Activated CD8-positive, alpha-beta memory T cell treated with anti-CD3 and anti-CD28 coated beads, Interleukin-2, amount 10 ng/mL, durations not matched to agents 7 days and 5 days (primary cell): ENCODE results near the gene UVRAG. TPM values are rescaled to one million over a fixed set of nuclear protein-coding genes. Genes with fewer than 3 reads are reported as not detected.

Experiments used
- ATAC-seq: fragments of 150-1000 bp; cut with Tn5 transposase; one replicate; pipeline ENCODE4 v1.10.0; 2021; ENCODE audit warnings: moderate library complexity
- CTCF ChIA-PET: fragments of 350-600 bp; sonication (Branson Sonifier 250); formaldehyde crosslinking; loops from one replicate; lab custom pipeline; 2021; ENCODE audit warnings: antibody characterized with exemption; lab: Charles Lee
- DNase-seq: peaks from one replicate; pipeline ENCODE4 v3.0.0-alpha.2; 2020
- H3K27ac Mint-ChIP-seq: one replicate; pipeline ENCODE4 v1.8.0; 2021; ENCODE audit warnings: mild to moderate bottlenecking, mixed read lengths
- H3K27me3 Mint-ChIP-seq: one replicate; pipeline ENCODE4 v1.8.0; 2021; ENCODE audit warnings: mixed read lengths
- H3K36me3 Mint-ChIP-seq: one replicate; pipeline ENCODE4 v1.8.0; 2021; ENCODE audit warnings: mild to moderate bottlenecking, mixed read lengths
- H3K4me1 Mint-ChIP-seq: one replicate; pipeline ENCODE4 v1.8.0; 2021; ENCODE audit warnings: mixed read lengths
- H3K4me3 Mint-ChIP-seq: one replicate; pipeline ENCODE4 v1.8.0; 2021; ENCODE audit warnings: mild to moderate bottlenecking, moderate library complexity, mixed read lengths
- H3K9me3 Mint-ChIP-seq: one replicate; pipeline ENCODE4 v1.8.0; 2022; ENCODE audit warnings: low read depth, mixed read lengths
- total RNA-seq, 2 experiments: library from RNA; stranded (reverse); gene quantifications; one replicate each; pipeline ENCODE4 v1.2.3, GENCODE V29; 2021

UVRAG gene
- total RNA-seq, 2 experiments from 2014 or later, result 17.4 to 25.5 TPM

GRCh38 chr11:75996523-75997442 is 181.8 kb downstream of the UVRAG start:
- H3K27ac Mint-ChIP-seq, result no peak overlapping the region
- CTCF ChIA-PET, result no interaction called here
- no peaks in the 10 kb centered on the region for H3K4me1 Mint-ChIP-seq
- H3K9me3 Mint-ChIP-seq, result peaks cover 9% of the 10 kb centered on the region
- no peak overlapping the region for H3K4me3 Mint-ChIP-seq
- ATAC-seq (no peak), DNase-seq (no peak)
- H3K36me3 Mint-ChIP-seq, result peaks cover 28% of the 10 kb centered on the region
- H3K27me3 Mint-ChIP-seq, result no peaks in the 10 kb centered on the region

DNA sequence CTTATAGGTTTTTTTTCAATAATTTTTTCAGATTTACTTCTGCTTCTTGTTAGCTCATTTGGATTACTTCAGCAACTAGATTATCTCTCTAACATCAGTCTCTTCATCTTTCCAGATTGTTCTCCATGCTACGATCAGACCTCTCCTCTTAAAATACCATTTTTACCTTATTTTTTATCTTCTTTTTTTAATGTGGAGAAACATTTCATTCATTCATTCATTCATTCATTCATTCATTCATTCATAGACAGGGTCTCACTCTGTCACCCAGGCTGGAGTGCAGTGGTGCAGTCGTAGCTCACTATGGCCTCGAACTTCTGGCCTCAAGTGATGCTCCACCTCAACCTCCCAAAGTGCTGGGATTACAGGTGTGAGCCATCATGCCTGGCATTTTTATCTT is 189.4 kb downstream of the UVRAG start:
- Mint-ChIP-seq H3K4me1 (no peaks in the 10 kb centered on the region), H3K27me3 (no peaks in the 10 kb centered on the region), H3K36me3 (peaks cover 48% of the 10 kb centered on the region), H3K27ac (no peak overlapping the region), H3K9me3 (peaks cover 13% of the 10 kb centered on the region), H3K4me3 (no peak overlapping the region)
- no peak for DNase-seq
- CTCF ChIA-PET, result no interaction called here
- ATAC-seq, result no peak

DNA sequence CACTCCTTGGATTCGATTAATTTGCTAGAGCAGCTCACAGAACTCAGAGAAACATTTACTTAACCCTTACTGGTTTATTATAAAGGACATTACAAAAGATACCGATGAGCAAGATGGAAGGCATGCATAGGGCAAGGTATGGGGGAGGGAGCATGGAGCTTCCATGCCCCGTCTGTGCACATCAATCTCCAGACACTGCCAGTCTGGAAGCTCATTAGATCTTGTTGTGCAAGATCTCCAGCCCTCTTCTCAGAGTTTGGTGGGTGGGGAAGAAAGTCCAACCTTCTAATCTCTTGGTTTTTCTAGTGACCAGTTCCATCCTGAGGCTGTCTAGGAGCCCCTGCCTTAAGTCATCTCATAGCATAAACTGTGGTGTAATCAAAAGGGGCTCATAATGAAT is 190.7 kb downstream of the UVRAG start:
- peaks cover 42% of the 10 kb centered on the region for H3K36me3 Mint-ChIP-seq
- H3K27ac Mint-ChIP-seq, result no peak overlapping the region
- ATAC-seq, result no peak
- peaks cover 11% of the 10 kb centered on the region for H3K9me3 Mint-ChIP-seq
- no peaks in the 10 kb centered on the region for H3K27me3 Mint-ChIP-seq
- CTCF ChIA-PET, result interaction anchor here (0.7 kb wide), 1 partner anchor 105 kb away, joined by 3 read pairs; no protein-coding TSS in a partner anchor
- no peak overlapping the region for H3K4me3 Mint-ChIP-seq
- no peaks in the 10 kb centered on the region for H3K4me1 Mint-ChIP-seq
- DNase-seq, result no peak

GRCh38 chr11:76007166-76007565 is 192.2 kb downstream of the UVRAG start:
- peaks cover 37% of the 10 kb centered on the region for H3K36me3 Mint-ChIP-seq
- ATAC-seq (no peak), DNase-seq (no peak)
- H3K9me3 Mint-ChIP-seq, result peaks cover 4% of the 10 kb centered on the region
- H3K27ac Mint-ChIP-seq, result no peak overlapping the region
- CTCF ChIA-PET, result interaction anchor here (0.6 kb wide), 1 partner anchor 140 kb away, joined by 3 read pairs; no protein-coding TSS in a partner anchor
- no peaks in the 10 kb centered on the region for H3K4me1 Mint-ChIP-seq
- H3K4me3 Mint-ChIP-seq, result no peak overlapping the region
- no peaks in the 10 kb centered on the region for H3K27me3 Mint-ChIP-seq

GRCh38 chr11:76008474-76008873 is 193.5 kb downstream of the UVRAG start:
- H3K36me3 Mint-ChIP-seq, result peaks cover 37% of the 10 kb centered on the region
- H3K4me3 Mint-ChIP-seq, result no peak overlapping the region
- H3K4me1 Mint-ChIP-seq, result no peaks in the 10 kb centered on the region
- no peak for DNase-seq
- no peaks in the 10 kb centered on the region for H3K27me3 Mint-ChIP-seq
- H3K27ac Mint-ChIP-seq, result no peak overlapping the region
- CTCF ChIA-PET, result no interaction called here
- no peak for ATAC-seq
- no peaks in the 10 kb centered on the region for H3K9me3 Mint-ChIP-seq

DNA sequence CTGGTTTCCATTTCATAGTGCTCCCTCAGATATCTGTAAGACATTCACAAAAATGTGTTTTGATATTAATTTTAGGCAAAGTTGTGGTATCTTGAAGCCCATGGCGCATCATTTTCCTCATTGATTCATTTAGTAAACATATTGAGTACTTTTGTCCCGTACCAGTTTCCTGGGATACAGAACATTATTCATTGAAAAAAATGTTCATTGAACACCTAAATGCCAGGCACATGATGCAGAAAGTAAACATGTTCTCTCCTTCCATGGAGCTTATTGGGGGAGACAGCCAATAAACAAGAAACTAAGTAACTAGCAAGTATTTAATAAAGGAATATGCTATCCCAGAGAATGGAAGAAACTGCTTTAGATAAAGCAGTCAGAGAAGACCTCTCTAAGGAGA is 195.0 kb downstream of the UVRAG start:
- Mint-ChIP-seq H3K4me3 (no peak overlapping the region), H3K27ac (no peak overlapping the region)
- CTCF ChIA-PET, result no interaction called here

GRCh38 chr11:76013526-76013925 is 198.5 kb downstream of the UVRAG start:
- Mint-ChIP-seq H3K9me3 (no peaks in the 10 kb centered on the region), H3K27me3 (no peaks in the 10 kb centered on the region), H3K27ac (no peak overlapping the region), H3K36me3 (peaks cover 41% of the 10 kb centered on the region), H3K4me3 (no peak overlapping the region), H3K4me1 (peaks cover 6% of the 10 kb centered on the region)
- no peak for DNase-seq
- ATAC-seq, result no peak
- CTCF ChIA-PET, result interaction anchor here (0.7 kb wide), 1 partner anchor 150 kb away, joined by 3 read pairs; no protein-coding TSS in a partner anchor

More for the DNA sequence above, 195.0 kb downstream of the UVRAG start:
- Mint-ChIP-seq H3K4me1 (no peaks in the 10 kb centered on the region), H3K36me3 (peaks cover 34% of the 10 kb centered on the region), H3K27me3 (no peaks in the 10 kb centered on the region), H3K9me3 (no peaks in the 10 kb centered on the region)
- ATAC-seq, result no peak
- DNase-seq, result no peak

GRCh38 chr11:76023236-76024068 is 208.4 kb downstream of the UVRAG start:
- ATAC-seq (no peak), DNase-seq (no peak)
- no peak overlapping the region for H3K4me3 Mint-ChIP-seq
- peaks cover 45% of the 10 kb centered on the region for H3K36me3 Mint-ChIP-seq
- peaks cover 12% of the 10 kb centered on the region for H3K4me1 Mint-ChIP-seq
- H3K9me3 Mint-ChIP-seq, result no peaks in the 10 kb centered on the region
- no peaks in the 10 kb centered on the region for H3K27me3 Mint-ChIP-seq
- CTCF ChIA-PET, result interaction anchor here (0.7 to 0.9 kb wide), 2 partner anchors 12 to 184 kb away, joined by 3 to 4 read pairs; no protein-coding TSS in a partner anchor
- H3K27ac Mint-ChIP-seq, result no peak overlapping the region

- CTCF ChIA-PET, result interaction anchor here (1.4 kb wide), 1 partner anchor 9 kb away, joined by 3 read pairs; no protein-coding TSS in a partner anchor
- peaks cover 12% of the 10 kb centered on the region for H3K4me1 Mint-ChIP-seq
- ATAC-seq (no peak), DNase-seq (no peak)
- no peaks in the 10 kb centered on the region for H3K27me3 Mint-ChIP-seq
- no peak overlapping the region for H3K27ac Mint-ChIP-seq
- H3K9me3 Mint-ChIP-seq, result no peaks in the 10 kb centered on the region
- peaks cover 43% of the 10 kb centered on the region for H3K36me3 Mint-ChIP-seq
- H3K4me3 Mint-ChIP-seq, result no peak overlapping the region
Observed at GRCh38 chr11:76025068-76025467, 210.1 kb downstream of the UVRAG start.

DNA sequence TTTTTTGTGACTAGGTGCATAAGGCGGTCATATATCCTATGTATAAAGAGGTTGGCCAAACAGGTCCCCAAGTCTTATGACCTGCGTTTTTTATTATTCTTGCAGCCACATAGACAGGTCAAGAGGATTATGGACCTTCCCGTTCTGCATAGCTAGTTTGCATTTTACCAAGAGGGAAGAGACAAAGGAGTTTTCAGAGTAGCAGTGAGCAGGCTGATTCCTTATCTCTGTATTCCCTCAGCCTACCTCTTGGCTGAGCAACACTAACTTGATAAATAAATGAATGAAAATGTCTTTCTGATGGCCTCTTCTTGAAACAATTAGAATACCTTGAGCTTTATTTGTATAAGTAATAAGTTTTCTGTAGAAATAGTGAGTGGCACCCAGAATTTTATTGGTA is 210.8 kb downstream of the UVRAG start:
- no peak for DNase-seq
- Mint-ChIP-seq H3K4me3 (no peak overlapping the region), H3K27me3 (no peaks in the 10 kb centered on the region), H3K36me3 (peaks cover 37% of the 10 kb centered on the region), H3K9me3 (no peaks in the 10 kb centered on the region), H3K4me1 (peaks cover 12% of the 10 kb centered on the region), H3K27ac (no peak overlapping the region)
- CTCF ChIA-PET, result no interaction called here
- ATAC-seq, result no peak

GRCh38 chr11:76026281-76026680 is 211.3 kb downstream of the UVRAG start:
- DNase-seq (no peak), ATAC-seq (no peak)
- CTCF ChIA-PET, result no interaction called here
- no peaks in the 10 kb centered on the region for H3K27me3 Mint-ChIP-seq
- H3K27ac Mint-ChIP-seq, result no peak overlapping the region
- H3K36me3 Mint-ChIP-seq, result peaks cover 32% of the 10 kb centered on the region
- peaks cover 11% of the 10 kb centered on the region for H3K4me1 Mint-ChIP-seq
- H3K9me3 Mint-ChIP-seq, result no peaks in the 10 kb centered on the region
- H3K4me3 Mint-ChIP-seq, result no peak overlapping the region

DNA sequence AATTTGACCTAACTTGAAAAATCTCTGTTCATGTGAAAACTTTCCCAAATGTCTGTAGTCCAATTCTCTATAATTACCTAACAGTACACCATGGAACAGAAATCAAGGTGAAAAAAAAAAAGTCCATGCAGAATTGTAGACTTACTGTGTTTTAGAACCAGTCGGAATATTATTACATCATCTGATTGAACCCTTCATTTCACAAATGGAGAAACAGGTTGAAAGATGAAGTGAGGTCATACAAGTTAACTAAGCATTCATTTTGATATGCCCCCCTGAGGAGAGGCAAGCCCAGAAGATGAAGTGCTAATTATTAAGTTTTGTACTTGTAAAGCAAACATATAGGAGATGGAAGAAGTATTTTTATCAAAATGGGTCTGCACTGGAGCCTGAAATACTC is 211.9 kb downstream of the UVRAG start:
- no peak overlapping the region for H3K27ac Mint-ChIP-seq
- H3K4me1 Mint-ChIP-seq, result peaks cover 9% of the 10 kb centered on the region
- CTCF ChIA-PET, result no interaction called here
- no peak for DNase-seq
- no peaks in the 10 kb centered on the region for H3K9me3 Mint-ChIP-seq
- H3K4me3 Mint-ChIP-seq, result no peak overlapping the region
- ATAC-seq, result no peak
- H3K27me3 Mint-ChIP-seq, result no peaks in the 10 kb centered on the region
- H3K36me3 Mint-ChIP-seq, result peaks cover 28% of the 10 kb centered on the region

DNA sequence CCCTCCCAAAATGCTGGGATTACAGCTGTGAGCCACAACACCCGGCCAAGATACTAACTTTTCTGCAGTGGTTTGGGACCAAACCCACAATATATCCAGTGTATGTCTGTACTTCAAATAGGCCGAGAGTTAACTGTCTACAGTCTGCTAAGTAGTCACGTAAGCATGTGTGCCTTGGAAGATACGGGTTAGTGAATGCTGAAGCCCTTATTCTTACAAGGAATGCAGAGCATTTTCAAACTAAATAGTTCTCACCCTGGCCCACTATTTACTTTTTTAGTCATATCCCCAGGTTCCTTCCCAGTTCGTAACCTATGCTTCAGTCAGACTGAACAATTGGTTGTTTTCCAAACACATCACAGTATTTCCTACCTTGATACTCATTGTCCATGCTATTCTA is 215.3 kb downstream of the UVRAG start:
- H3K27me3 Mint-ChIP-seq, result no peaks in the 10 kb centered on the region
- H3K27ac Mint-ChIP-seq, result no peak overlapping the region
- H3K4me3 Mint-ChIP-seq, result no peak overlapping the region
- H3K4me1 Mint-ChIP-seq, result no peaks in the 10 kb centered on the region
- H3K9me3 Mint-ChIP-seq, result no peaks in the 10 kb centered on the region
- CTCF ChIA-PET, result no interaction called here
- DNase-seq (no peak), ATAC-seq (no peak)
- H3K36me3 Mint-ChIP-seq, result peaks cover 15% of the 10 kb centered on the region
